ENCODE measurements around the gene CDKN1A. TPM values are rescaled to one million over a fixed set of nuclear protein-coding genes. Genes with fewer than 3 reads are reported as not detected.

CDKN1A gene
- total RNA-seq, 1 experiment from 2014 or later = 17.4 TPM

GRCh38 chr6:36673882-36674281, 4.6 kb upstream of the CDKN1A start:
- Histone ChIP-seq H3K4me1 (ENCODE audit: insufficient read depth, low read length) (peaks cover 6% of the 10 kb centered on the region; the same call in 1 of the 2 replicates), H2BK12ac (ENCODE audit: insufficient read length, low read depth, low read length) (no peak overlapping the region), H2AK5ac (ENCODE audit: insufficient read length, low read length) (no peak overlapping the region), H3K9me3 (ENCODE audit: control insufficient read depth, low read depth, low read length) (no peaks in the 10 kb centered on the region), H2BK120ac (ENCODE audit: low read depth, low read length, poor library complexity, severe bottlenecking) (no peak overlapping the region), H2BK5ac (ENCODE audit: insufficient read length, low read length) (no peak overlapping the region), H3K4ac (ENCODE audit: low read depth, low read length) (no peak overlapping the region), H3K14ac (ENCODE audit: insufficient read depth, low read length) (no peak overlapping the region), H3K79me2 (ENCODE audit: insufficient read depth, low read length) (no peaks in the 10 kb centered on the region), H3K27me3 (ENCODE audit: insufficient read depth, low read length) (no peaks in the 10 kb centered on the region; the same call in 1 of the 2 replicates), H3K23me2 (ENCODE audit: insufficient read length, low read depth, low read length, poor library complexity, severe bottlenecking) (peaks cover 4% of the 10 kb centered on the region), H4K91ac (ENCODE audit: insufficient read length, low read depth, low read length) (no peak overlapping the region), H3K9ac (ENCODE audit: extremely low read depth, insufficient read length, low read length) (no peak overlapping the region), H2AFZ (ENCODE audit: low read length) (no peak overlapping the region), H3T11ph (ENCODE audit: low read length) (no peak overlapping the region), H4K5ac (ENCODE audit: insufficient read length, low read depth, low read length) (no peak overlapping the region), H3K27ac (ENCODE audit: insufficient read length, low read depth, low read length) (no peak overlapping the region), H3K4me2 (ENCODE audit: insufficient read depth, insufficient read length, low read length) (no peak overlapping the region), H3K23ac (ENCODE audit: insufficient read length, low read depth, low read length) (no peak overlapping the region), H3K56ac (ENCODE audit: insufficient read length, low read depth, low read length) (no peak overlapping the region), H2BK20ac (ENCODE audit: low read depth, low read length, poor library complexity, severe bottlenecking) (no peak overlapping the region), H2BK15ac (ENCODE audit: low read depth, low read length) (no peak overlapping the region), H4K8ac (replicated peaks; ENCODE audit: insufficient read length, low read depth, low read length) (no peak overlapping the region), H3K18ac (ENCODE audit: insufficient read length, low read depth, low read length) (no peak overlapping the region), H3K79me1 (ENCODE audit: insufficient read depth, low read depth, low read length, poor library complexity, severe bottlenecking) (no peaks in the 10 kb centered on the region), H4K20me1 (ENCODE audit: control insufficient read depth, insufficient read depth, insufficient read length) (no peaks in the 10 kb centered on the region)
- H3K9me3 Mint-ChIP-seq = no peaks in the 10 kb centered on the region
- H3K4me1 Mint-ChIP-seq = peaks cover 38 to 45% of the 10 kb centered on the region in 2 experiments
- no peak overlapping the region for H3K4me3 Mint-ChIP-seq
- no peaks in the 10 kb centered on the region for H3K36me3 Mint-ChIP-seq (ENCODE audit: insufficient read depth in 1 of 3, low read depth in 3 of 3)
- no CpG with 5 or more reads among the region's 10 CpGs for WGBS (ENCODE audit: extremely low coverage, insufficient read length, low lambda C conversion rate)
- no peak for DNase-seq
- no peak overlapping the region; a peak in 1 of 7 replicates for H3K27ac Mint-ChIP-seq
- peaks cover 10% of the 10 kb centered on the region for H3K27me3 Mint-ChIP-seq (ENCODE audit: low read depth)
- no peak for TF ChIP-seq CTCF (conservative IDR thresholded peaks at IDR 0.05)

Measured in H9 (cell line).